ENCODE results near the gene SIMC1.
"Not testable (repeated sequence)": the region's sequence is repeated elsewhere in the genome, so short reads cannot be mapped to it uniquely, and the experiment has no call there.

Gene SIMC1

GRCh38 chr5:176216393-176216916 lies 21.8 kb upstream of the SIMC1 start:
- not testable (repeated sequence) for DNase-seq (ENCODE audit: low spot score)

GRCh38 chr5:176217188-176217729 lies 21.0 kb upstream of the SIMC1 start:
- not testable (repeated sequence) for DNase-seq (ENCODE audit: low spot score)

GRCh38 chr5:176217764-176218163 lies 20.5 kb upstream of the SIMC1 start:
- DNase-seq (ENCODE audit: low spot score) = not testable (repeated sequence)

GRCh38 chr5:176222006-176222405 lies 16.2 kb upstream of the SIMC1 start:
- DNase-seq (ENCODE audit: low spot score) = not testable (repeated sequence)

GRCh38 chr5:176228358-176228757 lies 9.9 kb upstream of the SIMC1 start:
- not testable (repeated sequence) for DNase-seq (ENCODE audit: low spot score)

GRCh38 chr5:176233253-176233652 lies 5.0 kb upstream of the SIMC1 start:
- DNase-seq (ENCODE audit: low spot score) = not testable (repeated sequence)

- DNase-seq (ENCODE audit: low spot score) = not testable (repeated sequence)
Observed at GRCh38 chr5:176235155-176235554, 3.1 kb upstream of the SIMC1 start.

GRCh38 chr5:176238645-176239283 lies 540 bp downstream of the SIMC1 start:
- not testable (repeated sequence) for DNase-seq (ENCODE audit: low spot score)

GRCh38 chr5:176239304-176239703 lies 1.1 kb downstream of the SIMC1 start:
- DNase-seq (ENCODE audit: low spot score) = not testable (repeated sequence)

- not testable (repeated sequence) for DNase-seq (ENCODE audit: low spot score)
Observed at GRCh38 chr5:176244318-176244717, 6.1 kb downstream of the SIMC1 start.

- DNase-seq (ENCODE audit: low spot score) = not testable (repeated sequence)
Observed at GRCh38 chr5:176245074-176245473, 6.8 kb downstream of the SIMC1 start.

GRCh38 chr5:176245489-176245888 lies 7.3 kb downstream of the SIMC1 start:
- not testable (repeated sequence) for DNase-seq (ENCODE audit: low spot score)

GRCh38 chr5:176250691-176251090 lies 12.5 kb downstream of the SIMC1 start:
- not testable (repeated sequence) for DNase-seq (ENCODE audit: low spot score)

GRCh38 chr5:176252171-176252570 lies 13.9 kb downstream of the SIMC1 start:
- DNase-seq (ENCODE audit: low spot score) = not testable (repeated sequence)

- not testable (repeated sequence) for DNase-seq (ENCODE audit: low spot score)
Observed at GRCh38 chr5:176253370-176254065, 15.3 kb downstream of the SIMC1 start.

GRCh38 chr5:176254066-176254393 lies 15.8 kb downstream of the SIMC1 start:
- DNase-seq (ENCODE audit: low spot score) = not testable (repeated sequence)

GRCh38 chr5:176257871-176258505 lies 19.8 kb downstream of the SIMC1 start:
- DNase-seq (ENCODE audit: low spot score) = not testable (repeated sequence)

- not testable (repeated sequence) for DNase-seq (ENCODE audit: low spot score)
Observed at GRCh38 chr5:176260682-176261081, 22.5 kb downstream of the SIMC1 start.

- not testable (repeated sequence) for DNase-seq (ENCODE audit: low spot score)
Observed at GRCh38 chr5:176266448-176266847, 28.2 kb downstream of the SIMC1 start.

- DNase-seq (ENCODE audit: low spot score) = not testable (repeated sequence)
Observed at GRCh38 chr5:176289018-176289417, 50.8 kb downstream of the SIMC1 start.

GRCh38 chr5:176290057-176290840 lies 52.0 kb downstream of the SIMC1 start:
- not testable (repeated sequence) for DNase-seq (ENCODE audit: low spot score)

GRCh38 chr5:176305356-176305755 lies 67.1 kb downstream of the SIMC1 start:
- not testable (repeated sequence) for DNase-seq (ENCODE audit: low spot score)

Measured in hepatic stellate cell (primary cell).